ENCODE results near the gene TRABD. TPM values are rescaled to one million over a fixed set of nuclear protein-coding genes. Genes with fewer than 3 reads are reported as not detected.
A peak's percentile ranks its signal among the peaks of the same experiment; 100 is the strongest.

The TRABD gene
- total RNA-seq, 1 donor, result 21.6 TPM

DNA sequence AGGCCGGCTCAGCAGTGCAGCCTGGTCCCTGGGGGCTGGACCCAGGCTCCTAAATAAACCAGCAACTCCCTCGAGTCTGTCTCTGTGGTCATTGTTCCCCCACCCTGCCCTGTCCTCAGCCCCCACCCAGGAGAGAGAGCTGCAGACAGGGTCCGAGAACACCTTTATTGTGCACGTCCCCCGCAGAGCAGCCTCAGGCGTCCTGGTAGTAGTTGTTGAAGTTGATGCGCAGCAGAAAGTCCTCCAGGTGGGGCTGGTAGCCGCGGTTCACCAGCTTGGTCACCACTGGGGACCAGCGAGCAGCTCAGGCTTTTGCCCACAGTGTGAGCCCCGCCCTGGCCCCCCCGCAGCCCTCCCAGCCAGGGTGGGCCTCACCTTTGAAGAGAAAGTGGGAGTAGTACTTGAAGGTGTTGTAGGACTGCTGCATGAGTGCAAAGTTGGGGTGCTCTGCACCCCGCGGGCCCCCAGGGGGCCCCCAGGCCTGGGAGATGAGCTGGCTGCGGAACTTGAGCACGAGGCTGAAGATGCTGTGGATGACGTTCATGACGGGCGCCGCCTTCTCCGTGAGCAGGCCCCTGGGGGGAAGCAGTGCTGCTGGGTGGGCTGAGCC, 31.9 kb downstream of the TRABD start:
- TF ChIP-seq, protein P1, sequence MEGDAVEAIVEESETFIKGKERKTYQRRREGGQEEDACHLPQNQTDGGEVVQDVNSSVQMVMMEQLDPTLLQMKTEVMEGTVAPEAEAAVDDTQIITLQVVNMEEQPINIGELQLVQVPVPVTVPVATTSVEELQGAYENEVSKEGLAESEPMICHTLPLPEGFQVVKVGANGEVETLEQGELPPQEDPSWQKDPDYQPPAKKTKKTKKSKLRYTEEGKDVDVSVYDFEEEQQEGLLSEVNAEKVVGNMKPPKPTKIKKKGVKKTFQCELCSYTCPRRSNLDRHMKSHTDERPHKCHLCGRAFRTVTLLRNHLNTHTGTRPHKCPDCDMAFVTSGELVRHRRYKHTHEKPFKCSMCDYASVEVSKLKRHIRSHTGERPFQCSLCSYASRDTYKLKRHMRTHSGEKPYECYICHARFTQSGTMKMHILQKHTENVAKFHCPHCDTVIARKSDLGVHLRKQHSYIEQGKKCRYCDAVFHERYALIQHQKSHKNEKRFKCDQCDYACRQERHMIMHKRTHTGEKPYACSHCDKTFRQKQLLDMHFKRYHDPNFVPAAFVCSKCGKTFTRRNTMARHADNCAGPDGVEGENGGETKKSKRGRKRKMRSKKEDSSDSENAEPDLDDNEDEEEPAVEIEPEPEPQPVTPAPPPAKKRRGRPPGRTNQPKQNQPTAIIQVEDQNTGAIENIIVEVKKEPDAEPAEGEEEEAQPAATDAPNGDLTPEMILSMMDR (IDR thresholded peaks at IDR 0.05; ENCODE audit: insufficient read depth, low read depth, low read length), result no peak
- no peak for DNase-seq (ENCODE audit: low read depth)

GRCh38 chr22:50218153-50218995, 32.7 kb downstream of the TRABD start:
- DNase-seq (ENCODE audit: low read depth), result no peak
- TF ChIP-seq, protein P1 (IDR thresholded peaks at IDR 0.05; ENCODE audit: insufficient read depth, low read depth, low read length), result no peak

More for the DNA sequence above, 31.9 kb downstream of the TRABD start:
- no peak overlapping the region for H3K4me3 ChIP-seq (ENCODE audit: low read depth, low read length)

DNA sequence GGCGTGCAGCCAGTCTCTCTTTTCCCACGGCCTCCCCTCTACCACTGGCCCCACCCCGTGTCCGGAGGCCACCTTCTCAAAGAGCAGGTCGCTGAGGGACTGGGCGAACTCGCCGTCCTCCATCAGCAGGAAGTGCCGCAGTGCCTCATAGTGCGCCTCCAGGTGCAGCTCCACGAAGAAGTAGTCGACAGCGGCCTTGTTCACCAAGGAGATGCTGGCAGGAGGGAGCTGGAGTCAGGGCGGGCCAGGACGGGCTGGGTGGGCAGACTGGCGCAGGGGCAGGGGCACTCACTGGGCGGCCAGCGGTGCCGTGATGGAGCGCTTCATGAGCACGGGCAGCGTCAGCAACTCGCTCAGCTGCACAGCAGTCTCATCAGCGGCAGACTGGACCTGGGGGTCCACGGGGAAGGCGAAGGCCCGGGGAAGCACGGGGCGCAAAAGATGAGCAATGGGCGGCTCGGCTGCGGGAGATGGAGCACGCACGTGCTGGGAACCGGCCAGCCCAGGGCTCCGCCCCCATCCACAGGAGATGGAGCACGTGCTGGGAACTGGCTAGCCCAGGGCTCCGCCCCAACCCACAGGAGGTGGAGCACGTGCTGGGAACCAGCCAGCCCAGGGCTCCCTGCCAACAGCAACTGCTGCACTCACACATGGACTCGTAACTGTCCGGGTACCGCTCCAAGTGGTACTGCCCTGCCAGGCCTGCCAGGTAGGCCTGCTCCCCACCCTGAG, 33.4 kb downstream of the TRABD start:
- no peak overlapping the region for H3K4me3 ChIP-seq (ENCODE audit: low read depth, low read length)
- DNase-seq (ENCODE audit: low read depth), result peak; percentile 81
- TF ChIP-seq, protein P1 (IDR thresholded peaks at IDR 0.05; ENCODE audit: insufficient read depth, low read depth, low read length), result no peak

More at GRCh38 chr22:50218153-50218995, 32.7 kb downstream of the TRABD start:
- no peak overlapping the region for H3K4me3 ChIP-seq (ENCODE audit: low read depth, low read length)

- no peak overlapping the region for H3K4me3 ChIP-seq (ENCODE audit: low read depth, low read length)
- no peak for DNase-seq (ENCODE audit: low read depth)
These were observed 34.3 kb downstream of the TRABD start for GRCh38 chr22:50219800-50220602.

DNA sequence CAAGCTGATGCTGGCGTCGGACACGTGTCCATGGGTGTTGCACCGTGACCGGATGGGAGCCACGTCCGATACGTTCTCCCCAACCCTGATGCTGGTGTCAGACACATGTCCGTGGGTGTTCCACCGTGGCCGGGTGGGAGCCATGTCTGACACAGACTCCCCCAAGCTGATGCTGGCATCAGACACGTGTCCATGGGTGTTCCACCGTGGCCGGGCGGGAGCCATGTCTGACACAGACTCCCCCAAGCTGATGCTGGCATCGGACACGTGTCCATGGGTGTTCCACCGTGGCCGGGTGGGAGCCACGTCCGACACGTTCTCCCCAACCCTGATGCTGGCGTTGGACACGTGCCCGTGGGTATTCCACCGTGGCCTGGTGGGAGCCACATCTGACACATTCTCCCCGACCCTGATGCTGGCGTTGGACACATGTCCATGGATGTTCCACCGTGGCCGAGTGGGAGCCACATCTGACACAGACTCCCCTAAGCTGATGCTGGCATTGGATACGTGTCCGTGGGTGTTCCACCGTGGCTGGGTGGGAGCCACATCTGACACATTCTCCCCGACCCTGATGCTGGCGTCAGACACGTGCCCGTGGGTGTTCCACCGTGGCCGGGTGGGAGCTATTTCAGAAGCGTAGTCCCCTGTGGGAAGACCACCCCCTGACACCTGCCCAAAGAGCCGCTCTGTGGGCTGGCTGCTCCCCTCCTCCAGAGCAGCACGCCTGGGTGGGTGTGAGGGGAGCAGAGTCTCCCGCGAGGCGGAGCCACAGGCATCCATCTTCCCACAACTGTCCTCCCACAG, 35.1 kb downstream of the TRABD start:
- DNase-seq (ENCODE audit: low read depth), result no peak
- TF ChIP-seq, protein P1 (IDR thresholded peaks at IDR 0.05; ENCODE audit: insufficient read depth, low read depth, low read length), result no peak
- no peak overlapping the region for H3K4me3 ChIP-seq (ENCODE audit: low read depth, low read length)

More at GRCh38 chr22:50219800-50220602, 34.3 kb downstream of the TRABD start:
- TF ChIP-seq, protein P1 (IDR thresholded peaks at IDR 0.05; ENCODE audit: insufficient read depth, low read depth, low read length), result no peak
